HEK293 (cell line): ENCODE results near the gene CHMP4B.

ENCODE experiments used
- CTCF ChIA-PET: fragments of 350-600 bp; formaldehyde crosslinking; extraction: SDS; loops from one replicate; lab custom pipeline; 2021; ENCODE audit warnings: antibody characterized with exemption; lab: Yijun Ruan, JAX
- POLR2A ChIA-PET: fragments of 300-600 bp; formaldehyde crosslinking; extraction: SDS; loops from one replicate; lab custom pipeline; 2020; ENCODE audit warnings: antibody characterized with exemption, inconsistent platforms; lab: Yijun Ruan, JAX
- H3K27ac ChIP-seq: fragments of 200-500 bp; sonication (Bioruptor generic); 2 replicates; pipeline ENCODE4 v1.5.1; 2014; ENCODE audit warnings: low read depth, low read length, control low read depth, inconsistent platforms; ENCODE audit errors: extremely low read depth
- H3K36me3 ChIP-seq, 2 experiments: fragments of 200-500 bp in 1 of 2; sonication (Bioruptor generic) in 1 of 2; 1 replicate in 1 of 2; 2 replicates in 1 of 2; pipeline ENCODE4 v1.5.1; 2014 to 2017; ENCODE audit warnings: inconsistent platforms in 2 of 2, low read length in 2 of 2; ENCODE audit not compliant: control insufficient read depth in 2 of 2, insufficient read depth in 1 of 2
- H3K4me1 ChIP-seq: fragments of 200-500 bp; sonication (Bioruptor generic); 2 replicates; pipeline ENCODE4 v1.5.1; 2014; ENCODE audit warnings: mild to moderate bottlenecking, low read length, inconsistent platforms; ENCODE audit not compliant: control insufficient read depth, insufficient read depth
- H3K4me3 ChIP-seq: 2 replicates; pipeline ENCODE4 v1.5.1; 2011; ENCODE audit warnings: low read depth, mild to moderate bottlenecking, control low read depth, low read length, moderate library complexity
- H3K9me3 ChIP-seq: fragments of 200-500 bp; sonication (Bioruptor generic); 2 replicates; pipeline ENCODE4 v1.5.1; 2014; ENCODE audit warnings: low read depth, low read length, inconsistent platforms; ENCODE audit not compliant: control insufficient read depth, insufficient read depth
- BCL6B ChIP-seq: fragments of 450-650 bp; formaldehyde crosslinking; IDR thresholded peaks from 2 replicates; pipeline ENCODE4 v1.5.1; 2017; ENCODE audit warnings: missing biosample characterization, missing genetic modification characterization
- GLI2 ChIP-seq: fragments of 450-650 bp; formaldehyde crosslinking; IDR thresholded peaks from 2 replicates; pipeline ENCODE4; 2017; ENCODE audit warnings: missing biosample characterization, missing genetic modification characterization, low read depth, borderline replicate concordance
- PRDM1 ChIP-seq: fragments of 450-650 bp; formaldehyde crosslinking; IDR thresholded peaks from 2 replicates; pipeline ENCODE4; 2016; ENCODE audit warnings: missing biosample characterization, missing genetic modification characterization
- REPIN1 ChIP-seq: fragments of 450-650 bp; formaldehyde crosslinking; IDR thresholded peaks from 2 replicates; pipeline ENCODE4 v1.5.1; 2017; ENCODE audit warnings: missing biosample characterization, missing genetic modification characterization, low read depth
- REST ChIP-seq: fragments of 450-650 bp; formaldehyde crosslinking; IDR thresholded peaks from 2 replicates; pipeline ENCODE4 v1.5.1; 2016; ENCODE audit warnings: missing biosample characterization, missing genetic modification characterization
- SCRT1 ChIP-seq: fragments of 450-650 bp; formaldehyde crosslinking; IDR thresholded peaks from 2 replicates; pipeline ENCODE4 v1.5.1; 2016; ENCODE audit warnings: missing biosample characterization, missing genetic modification characterization, borderline replicate concordance
- SETDB1 ChIP-seq: IDR thresholded peaks from one replicate; pipeline ENCODE4 v1.6.1; 2017; ENCODE audit warnings: mild to moderate bottlenecking, low read length, moderate library complexity, mixed read lengths; ENCODE audit not compliant: insufficient read length
- SP2 ChIP-seq: fragments of 450-650 bp; formaldehyde crosslinking; IDR thresholded peaks from 2 replicates; pipeline ENCODE4 v1.5.1; 2016; ENCODE audit warnings: missing biosample characterization, missing genetic modification characterization
- SP3 ChIP-seq: fragments of 450-650 bp; formaldehyde crosslinking; IDR thresholded peaks from 2 replicates; pipeline ENCODE4 v1.5.1; 2016; ENCODE audit warnings: missing biosample characterization, missing genetic modification characterization
- SP7 ChIP-seq: fragments of 450-650 bp; formaldehyde crosslinking; IDR thresholded peaks from 2 replicates; pipeline ENCODE4 v1.5.1; 2016; ENCODE audit warnings: missing biosample characterization, missing genetic modification characterization
- ZBTB10 ChIP-seq: fragments of 450-650 bp; formaldehyde crosslinking; IDR thresholded peaks from 2 replicates; pipeline ENCODE4 v1.5.1; 2016; ENCODE audit warnings: missing biosample characterization, missing genetic modification characterization
- ZBTB44 ChIP-seq: fragments of 450-650 bp; IDR thresholded peaks from 2 replicates; pipeline ENCODE4 v1.5.1; 2018; ENCODE audit warnings: missing biosample characterization, mild to moderate bottlenecking, missing genetic modification characterization
- ZNF16 ChIP-seq: fragments of 450-650 bp; formaldehyde crosslinking; IDR thresholded peaks from 2 replicates; pipeline ENCODE4 v1.5.1; 2016; ENCODE audit warnings: low read depth, missing biosample characterization, missing genetic modification characterization
- ZNF2 ChIP-seq: fragments of 450-650 bp; formaldehyde crosslinking; IDR thresholded peaks from 2 replicates; pipeline ENCODE4 v1.5.1; 2016; ENCODE audit warnings: missing biosample characterization, missing genetic modification characterization
- ZNF202 ChIP-seq: fragments of 450-650 bp; formaldehyde crosslinking; IDR thresholded peaks from 2 replicates; pipeline ENCODE4 v1.5.1; 2016; ENCODE audit warnings: missing biosample characterization, missing genetic modification characterization, borderline replicate concordance
- ZNF214 ChIP-seq: fragments of 450-650 bp; formaldehyde crosslinking; IDR thresholded peaks from 2 replicates; pipeline ENCODE4 v1.5.1; 2017; ENCODE audit warnings: missing biosample characterization, mild to moderate bottlenecking, missing genetic modification characterization, borderline replicate concordance
- ZNF24 ChIP-seq: fragments of 450-650 bp; formaldehyde crosslinking; IDR thresholded peaks from 2 replicates; pipeline ENCODE4 v1.5.1; 2016; ENCODE audit warnings: missing biosample characterization, missing genetic modification characterization
- ZNF362 ChIP-seq: fragments of 450-650 bp; formaldehyde crosslinking; IDR thresholded peaks from 2 replicates; pipeline ENCODE4 v1.5.1; 2016; ENCODE audit warnings: missing biosample characterization, missing genetic modification characterization
- ZNF423 ChIP-seq: fragments of 450-650 bp; formaldehyde crosslinking; IDR thresholded peaks from 2 replicates; pipeline ENCODE4 v1.5.1; 2016; ENCODE audit warnings: missing biosample characterization, missing genetic modification characterization
- ZNF48 ChIP-seq: fragments of 450-650 bp; formaldehyde crosslinking; IDR thresholded peaks from 2 replicates; pipeline ENCODE4 v1.5.1; 2016; ENCODE audit warnings: missing biosample characterization, missing genetic modification characterization
- ZNF530 ChIP-seq: fragments of 450-650 bp; formaldehyde crosslinking; IDR thresholded peaks from 2 replicates; pipeline ENCODE4 v1.5.1; 2016; ENCODE audit warnings: low read depth, missing biosample characterization, missing genetic modification characterization
- ZNF571 ChIP-seq: fragments of 450-650 bp; formaldehyde crosslinking; IDR thresholded peaks from 2 replicates; pipeline ENCODE4 v1.5.0; 2017; ENCODE audit warnings: missing biosample characterization, missing genetic modification characterization
- ZNF580 ChIP-seq: fragments of 450-650 bp; formaldehyde crosslinking; IDR thresholded peaks from 2 replicates; pipeline ENCODE4 v1.5.1; 2016; ENCODE audit warnings: missing biosample characterization, missing genetic modification characterization
- ZNF624 ChIP-seq: fragments of 450-650 bp; formaldehyde crosslinking; IDR thresholded peaks from 2 replicates; pipeline ENCODE4 v1.5.1; 2017; ENCODE audit warnings: missing biosample characterization, missing genetic modification characterization
- ZNF843 ChIP-seq: fragments of 450-650 bp; formaldehyde crosslinking; IDR thresholded peaks from 2 replicates; pipeline ENCODE4 v1.5.1; 2016; ENCODE audit warnings: missing biosample characterization, missing genetic modification characterization
- ZSCAN30 ChIP-seq: fragments of 450-650 bp; IDR thresholded peaks from 2 replicates; pipeline ENCODE4 v1.5.1; 2018; ENCODE audit warnings: missing biosample characterization, mild to moderate bottlenecking, missing genetic modification characterization, moderate library complexity

CHMP4B gene

GRCh38 chr20:33796907-33797544 is 14.1 kb upstream of the CHMP4B start:
- Histone ChIP-seq H3K4me1 (no peaks in the 10 kb centered on the region), H3K27ac (no peak overlapping the region)
- CTCF ChIA-PET, result no interaction called here
- TF ChIP-seq REPIN1 (tag by site-specific recombination) (no peak), SP2 (tag by site-specific recombination) (no peak), ZNF48 (no peak), ZNF423 (tag by site-specific recombination) (no peak), SP3 (no peak), ZNF362 (tag by site-specific recombination) (no peak), ZNF571 (tag by site-specific recombination) (no peak), ZSCAN30 (tag by site-specific recombination) (no peak), SCRT1 (tag by site-specific recombination) (no peak), PRDM1 (no peak), ZNF624 (no peak), SETDB1 (no peak), ZNF24 (tag by site-specific recombination) (no peak)
- TF ChIP-seq, all 188 proteins: peak for 0
- no peak overlapping the region for H3K4me3 ChIP-seq
- POLR2A ChIA-PET, result no interaction called here
- no peaks in the 10 kb centered on the region for H3K36me3 ChIP-seq
- no peaks in the 10 kb centered on the region for H3K9me3 ChIP-seq

- CTCF ChIA-PET, result no interaction called here
- TF ChIP-seq BCL6B (tag by site-specific recombination) (no peak), ZNF530 (tag by site-specific recombination) (no peak), ZNF580 (tag by site-specific recombination) (no peak), ZNF202 (tag by site-specific recombination) (no peak), ZNF624 (no peak), ZBTB44 (tag by site-specific recombination) (no peak), REST (tag by site-specific recombination) (no peak), ZNF214 (tag by site-specific recombination) (no peak), GLI2 (no peak), ZBTB10 (tag by site-specific recombination) (no peak), ZNF2 (tag by site-specific recombination) (no peak), ZNF16 (tag by site-specific recombination) (no peak), SP7 (no peak), ZNF843 (tag by site-specific recombination) (no peak)
Observed at GRCh38 chr20:33798444-33798843, 12.7 kb upstream of the CHMP4B start.

More at GRCh38 chr20:33798444-33798843, 12.7 kb upstream of the CHMP4B start:
- no peak overlapping the region for H3K4me3 ChIP-seq
- H3K36me3 ChIP-seq, result no peaks in the 10 kb centered on the region
- H3K27ac ChIP-seq, result no peak overlapping the region
- POLR2A ChIA-PET, result no interaction called here
- no peaks in the 10 kb centered on the region for H3K4me1 ChIP-seq
- no peaks in the 10 kb centered on the region for H3K9me3 ChIP-seq
